ENCODE results near the gene NAA30. TPM values are rescaled to one million over a fixed set of nuclear protein-coding genes. Genes with fewer than 3 reads are reported as not detected.

The NAA30 gene
- polyA plus RNA-seq, 3 donors = 2.6 to 5.5 (median 2.9) TPM

DNA sequence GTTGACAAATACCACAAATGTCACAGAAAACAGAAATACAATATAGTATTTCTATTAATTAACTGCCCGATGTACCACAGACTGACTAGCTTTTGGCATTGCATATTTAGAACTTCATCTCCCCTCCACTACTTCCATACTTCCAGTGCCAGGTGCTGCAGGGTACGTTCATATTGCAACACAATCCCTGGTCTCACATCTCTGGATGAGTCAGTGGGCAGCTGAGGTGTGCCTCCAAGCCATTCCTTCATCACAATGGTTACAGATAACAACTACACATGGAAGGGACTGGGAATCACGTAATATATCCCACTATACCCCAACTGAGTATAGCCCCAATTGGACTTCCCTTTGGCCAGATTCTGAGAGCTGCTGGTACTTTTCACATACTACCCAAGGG, 72.2 kb downstream of the NAA30 start:
- Histone ChIP-seq H4K20me1 (ENCODE audit: insufficient read depth, low read length) (no peaks in the 10 kb centered on the region), H3K9me3 (replicated peaks in 1 of 2; ENCODE audit: control insufficient read depth in 1 of 2, insufficient read depth in 1 of 2, low read length in 2 of 2) (no peaks in the 10 kb centered on the region), H3K4me1 (ENCODE audit: control insufficient read depth in 1 of 2, insufficient read depth in 2 of 2, low read length in 2 of 2) (no peaks in the 10 kb centered on the region), H3K4me3 (replicated peaks in 1 of 3; ENCODE audit: low read depth in 2 of 3, low read length in 3 of 3) (no peak overlapping the region), H3K4me2 (replicated peaks; ENCODE audit: extremely low read depth, low read length, poor library complexity, severe bottlenecking) (no peak overlapping the region), H3K79me2 (ENCODE audit: insufficient read depth, low read length) (no peaks in the 10 kb centered on the region), H3K27ac (ENCODE audit: low read depth in 1 of 2, low read length in 2 of 2) (no peak overlapping the region), H3K9ac (ENCODE audit: insufficient read depth, low read length, poor library complexity, severe bottlenecking) (no peak overlapping the region), H3K27me3 (ENCODE audit: control insufficient read depth in 2 of 2, insufficient read depth in 2 of 2, low read length in 2 of 2) (no peaks in the 10 kb centered on the region), H3K36me3 (replicated peaks in 1 of 2; ENCODE audit: control insufficient read depth in 1 of 2, insufficient read depth in 2 of 2, low read length in 2 of 2) (no peaks in the 10 kb centered on the region), H2AFZ (ENCODE audit: insufficient read depth, low read depth, low read length, poor library complexity, severe bottlenecking) (no peak overlapping the region)
- WGBS (ENCODE audit: insufficient coverage) = 90% methylated on average over 2 of the region's 3 CpGs
- Mint-ChIP-seq H3K27me3 (ENCODE audit: low read depth in 3 of 3) (peaks cover 0 to 4% (median 1%) of the 10 kb centered on the region in 3 donors), H3K36me3 (no peaks in the 10 kb centered on the region), H3K27ac (no peak overlapping the region), H3K9me3 (peaks cover 2 to 11% (median 5%) of the 10 kb centered on the region in 7 donors), H3K4me3 (no peak overlapping the region), H3K4me1 (no peaks in the 10 kb centered on the region)
- TF ChIP-seq, protein P1, sequence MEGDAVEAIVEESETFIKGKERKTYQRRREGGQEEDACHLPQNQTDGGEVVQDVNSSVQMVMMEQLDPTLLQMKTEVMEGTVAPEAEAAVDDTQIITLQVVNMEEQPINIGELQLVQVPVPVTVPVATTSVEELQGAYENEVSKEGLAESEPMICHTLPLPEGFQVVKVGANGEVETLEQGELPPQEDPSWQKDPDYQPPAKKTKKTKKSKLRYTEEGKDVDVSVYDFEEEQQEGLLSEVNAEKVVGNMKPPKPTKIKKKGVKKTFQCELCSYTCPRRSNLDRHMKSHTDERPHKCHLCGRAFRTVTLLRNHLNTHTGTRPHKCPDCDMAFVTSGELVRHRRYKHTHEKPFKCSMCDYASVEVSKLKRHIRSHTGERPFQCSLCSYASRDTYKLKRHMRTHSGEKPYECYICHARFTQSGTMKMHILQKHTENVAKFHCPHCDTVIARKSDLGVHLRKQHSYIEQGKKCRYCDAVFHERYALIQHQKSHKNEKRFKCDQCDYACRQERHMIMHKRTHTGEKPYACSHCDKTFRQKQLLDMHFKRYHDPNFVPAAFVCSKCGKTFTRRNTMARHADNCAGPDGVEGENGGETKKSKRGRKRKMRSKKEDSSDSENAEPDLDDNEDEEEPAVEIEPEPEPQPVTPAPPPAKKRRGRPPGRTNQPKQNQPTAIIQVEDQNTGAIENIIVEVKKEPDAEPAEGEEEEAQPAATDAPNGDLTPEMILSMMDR (IDR thresholded peaks at IDR 0.05) = no peak
- DNase-seq = no peak
- intact Hi-C loops (cut with micrococcal nuclease) = no loop called here

DNA sequence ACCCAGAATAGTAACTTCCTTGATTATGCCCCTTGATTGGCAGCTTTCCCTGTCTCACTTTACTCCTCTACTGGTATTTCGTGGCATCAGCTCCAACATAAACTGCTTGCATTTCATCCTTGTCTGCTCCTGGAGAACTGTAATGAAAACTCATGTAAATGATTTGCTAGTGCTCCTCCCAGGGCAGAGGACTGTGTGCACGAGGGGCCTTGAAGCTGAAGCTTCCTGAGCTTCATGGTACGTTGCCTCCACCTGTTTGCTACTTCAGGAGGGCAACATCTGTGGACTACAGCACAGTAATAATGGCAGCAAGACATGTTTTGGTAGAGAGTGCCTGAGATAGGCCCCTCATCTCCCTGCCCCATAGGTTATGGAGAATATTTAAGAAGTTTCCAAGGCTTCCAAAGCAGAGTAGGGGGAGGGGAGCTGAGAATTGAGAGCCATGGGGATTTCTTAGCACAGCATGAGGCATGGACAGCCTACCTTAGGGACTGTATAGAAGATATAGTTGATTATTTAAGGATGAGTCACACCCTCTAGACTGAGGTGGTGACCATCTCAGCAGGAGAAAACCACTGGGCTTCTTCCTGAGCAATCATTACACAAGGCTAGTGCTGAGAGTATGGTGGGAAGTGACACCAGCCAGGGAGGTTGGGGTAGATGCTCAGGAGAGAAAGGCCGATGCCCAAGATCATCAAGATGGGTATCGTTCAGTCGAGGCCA, 73.8 kb downstream of the NAA30 start:
- H3K27me3 Mint-ChIP-seq (ENCODE audit: low read depth in 3 of 3) = peaks cover 0 to 4% (median 1%) of the 10 kb centered on the region in 3 donors
- intact Hi-C loops (cut with micrococcal nuclease) = no loop called here
- no peak overlapping the region for H2AFZ ChIP-seq (ENCODE audit: insufficient read depth, low read depth, low read length, poor library complexity, severe bottlenecking)
- H4K20me1 ChIP-seq (ENCODE audit: insufficient read depth, low read length) = no peaks in the 10 kb centered on the region
- H3K4me3 Mint-ChIP-seq = no peak overlapping the region
- WGBS (ENCODE audit: insufficient coverage) = 67% methylated on average over 1 of the region's 6 CpGs
- H3K4me1 ChIP-seq (ENCODE audit: control insufficient read depth in 1 of 2, insufficient read depth in 2 of 2, low read length in 2 of 2) = no peaks in the 10 kb centered on the region
- H3K9ac ChIP-seq (ENCODE audit: insufficient read depth, low read length, poor library complexity, severe bottlenecking) = no peak overlapping the region
- no peak overlapping the region for H3K27ac Mint-ChIP-seq
- H3K9me3 Mint-ChIP-seq = peaks cover 2 to 15% (median 7%) of the 10 kb centered on the region in 7 donors
- TF ChIP-seq, protein P1 (IDR thresholded peaks at IDR 0.05) = no peak
- H3K27ac ChIP-seq (ENCODE audit: low read depth in 1 of 2, low read length in 2 of 2) = no peak overlapping the region
- no peaks in the 10 kb centered on the region for H3K9me3 ChIP-seq (replicated peaks in 1 of 2; ENCODE audit: control insufficient read depth in 1 of 2, insufficient read depth in 1 of 2, low read length in 2 of 2)
- H3K27me3 ChIP-seq (ENCODE audit: control insufficient read depth in 2 of 2, insufficient read depth in 2 of 2, low read length in 2 of 2) = no peaks in the 10 kb centered on the region
- no peak overlapping the region for H3K4me3 ChIP-seq (replicated peaks in 1 of 3; ENCODE audit: low read depth in 2 of 3, low read length in 3 of 3)
- no peaks in the 10 kb centered on the region for H3K79me2 ChIP-seq (ENCODE audit: insufficient read depth, low read length)
- H3K4me1 Mint-ChIP-seq = no peaks in the 10 kb centered on the region
- H3K36me3 ChIP-seq (replicated peaks in 1 of 2; ENCODE audit: control insufficient read depth in 1 of 2, insufficient read depth in 2 of 2, low read length in 2 of 2) = no peaks in the 10 kb centered on the region
- no peak overlapping the region for H3K4me2 ChIP-seq (replicated peaks; ENCODE audit: extremely low read depth, low read length, poor library complexity, severe bottlenecking)
- no peak for DNase-seq
- no peaks in the 10 kb centered on the region for H3K36me3 Mint-ChIP-seq

Other genes with a start within 250 kb of the NAA30 start
- 10 to 100 TPM in 2 of 3 donors, 1 to 10 TPM in 1; 7.9 to 52.5 (median 49.9) TPM for gene EXOC5, start 121.7 kb upstream of the NAA30 start, polyA plus RNA-seq
- gene AP5M1, start 121.6 kb upstream of the NAA30 start, polyA plus RNA-seq = 10 to 100 TPM; 15.3 to 26.2 (median 20.3) TPM
- not detected for gene CCDC198, start 103.3 kb downstream of the NAA30 start, polyA plus RNA-seq

All from CD14-positive monocyte (primary cell).